Activated CD4-positive, CD25-positive, alpha-beta regulatory T cell treated with anti-CD3 and anti-CD28 coated beads, Interleukin-2, amount 50 U/mL, for 16 hours (primary cell): ENCODE data around the gene CDX1.

Experiments used
- DNase-seq: peaks from one replicate; pipeline ENCODE4 v3.0.0-alpha.2; 2020; ENCODE audit warnings: low read depth, low spot score

CDX1 gene

GRCh38 chr5:150166650-150167511 is at the start of gene CDX1:
TSS of gene CDX1 (plus strand) at chr5:150166778. CDS start at chr5:150166877, 99 bp downstream.
- DNase-seq, result no peak

DNA sequence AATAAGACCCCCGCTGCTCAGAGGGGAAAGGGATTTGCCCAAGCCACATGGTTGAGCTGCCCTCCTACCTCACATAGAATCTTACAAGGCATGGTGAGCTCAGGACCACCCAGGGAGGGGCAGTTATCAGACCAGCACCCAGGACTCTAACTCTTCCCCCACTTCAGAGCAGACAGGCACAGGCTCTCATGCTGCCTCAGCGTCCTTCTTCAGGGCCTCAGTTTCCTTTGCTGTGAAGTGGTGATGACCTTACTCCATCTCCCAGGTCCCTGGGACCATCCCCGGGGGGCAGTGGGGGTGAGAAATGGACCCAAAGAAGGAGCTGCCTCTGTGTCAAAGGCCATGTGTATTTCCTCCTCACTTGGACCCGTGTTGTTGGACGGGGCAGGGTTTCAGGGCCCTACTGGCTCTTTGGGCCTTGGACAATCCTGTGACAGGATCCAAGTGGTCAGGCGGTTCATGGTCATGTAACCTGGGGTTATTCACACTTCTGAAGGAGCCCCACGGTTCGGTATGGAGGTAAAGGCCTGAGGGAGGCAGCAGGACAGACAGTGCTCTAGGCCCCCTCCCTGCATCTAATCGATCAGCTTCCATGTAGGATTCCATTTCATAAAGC is 48.5 kb upstream of the CDX1 start:
- no peak for DNase-seq

- no peak for DNase-seq
Observed at GRCh38 chr5:150118561-150119229, 47.9 kb upstream of the CDX1 start.

DNA sequence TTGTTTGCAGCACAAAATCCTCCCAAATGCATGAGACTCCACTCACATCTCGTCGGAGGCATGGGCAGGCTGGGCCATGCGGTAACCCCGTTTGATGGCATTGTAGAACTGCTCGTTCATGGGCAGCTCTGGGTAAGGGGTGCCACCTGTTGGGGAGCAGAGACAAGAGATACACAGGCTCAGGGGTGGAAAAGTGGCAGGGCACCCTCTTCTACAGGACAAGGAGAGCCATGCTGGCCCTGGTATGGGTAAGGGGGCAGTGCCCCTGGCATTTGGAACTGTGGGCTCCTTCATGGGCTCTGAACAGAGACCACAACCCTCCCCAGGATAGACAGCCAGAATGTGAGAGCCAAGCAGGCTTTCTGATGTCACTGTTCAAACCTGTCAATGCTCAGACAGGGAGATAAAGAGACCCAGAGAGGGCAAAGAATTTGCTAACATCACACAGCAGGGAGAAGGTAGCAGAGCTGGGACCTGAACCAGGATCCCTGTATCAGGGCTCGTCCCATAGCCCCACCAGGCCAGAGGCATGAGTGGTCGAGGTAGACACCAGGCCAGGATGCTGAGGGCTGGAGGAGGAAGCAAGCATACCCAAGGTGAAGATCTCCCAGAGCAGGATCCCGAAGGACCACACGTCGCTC is 47.0 kb upstream of the CDX1 start:
- no peak for DNase-seq

GRCh38 chr5:150120062-150120441 is 46.5 kb upstream of the CDX1 start:
- no peak for DNase-seq

GRCh38 chr5:150120617-150121447 is 45.7 kb upstream of the CDX1 start:
- no peak for DNase-seq

DNA sequence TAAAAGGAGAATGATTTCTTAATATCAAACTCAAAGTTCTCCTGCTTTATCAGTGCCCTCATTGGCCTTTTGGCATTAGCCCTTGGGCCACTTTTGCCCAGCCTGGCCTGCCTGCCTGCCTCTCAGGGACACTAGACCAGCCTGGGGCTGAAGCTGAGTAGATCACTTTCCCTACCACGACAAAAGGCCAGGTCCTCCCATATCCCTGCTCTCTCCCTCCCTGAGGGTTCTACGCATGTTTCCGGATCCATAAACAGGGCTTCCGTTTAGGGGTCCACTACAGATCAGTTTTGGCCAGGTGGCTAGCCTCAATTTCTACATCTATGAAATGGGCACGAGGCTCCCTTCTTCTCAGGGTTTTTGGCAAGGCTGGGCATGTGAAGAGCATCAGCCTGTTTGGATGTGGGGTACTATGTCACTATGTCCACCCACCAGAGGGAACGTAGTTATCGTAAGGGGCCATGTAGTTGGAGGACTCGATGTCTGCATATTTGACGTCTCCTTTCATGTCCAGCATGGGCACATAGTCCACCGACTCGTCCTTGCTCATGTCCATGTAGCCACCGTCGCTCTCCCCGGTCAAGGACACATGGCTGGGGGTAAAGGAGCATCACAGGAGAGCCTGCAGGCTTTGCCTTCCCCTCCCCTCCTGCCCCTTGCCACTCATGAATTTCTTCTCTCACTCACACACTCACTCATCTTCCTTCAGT is 45.0 kb upstream of the CDX1 start:
- DNase-seq, result no peak

DNA sequence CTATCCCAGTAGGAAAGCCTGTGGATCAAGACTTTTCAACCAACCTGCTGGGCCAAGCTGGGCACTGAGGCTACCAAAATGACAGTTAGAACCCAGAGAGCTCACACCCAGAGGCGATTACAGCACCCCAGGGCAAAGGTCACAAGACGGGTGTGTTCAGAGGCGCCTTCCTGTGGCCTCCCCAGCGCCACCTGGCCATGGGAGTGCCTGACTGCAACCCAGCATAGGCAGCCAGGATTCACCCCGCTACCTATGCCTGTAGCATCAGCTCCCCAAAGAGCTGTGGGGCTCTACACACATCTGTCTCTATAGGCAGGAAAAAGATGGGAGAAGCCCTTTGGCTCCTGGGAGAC is 44.4 kb upstream of the CDX1 start:
- no peak for DNase-seq

DNA sequence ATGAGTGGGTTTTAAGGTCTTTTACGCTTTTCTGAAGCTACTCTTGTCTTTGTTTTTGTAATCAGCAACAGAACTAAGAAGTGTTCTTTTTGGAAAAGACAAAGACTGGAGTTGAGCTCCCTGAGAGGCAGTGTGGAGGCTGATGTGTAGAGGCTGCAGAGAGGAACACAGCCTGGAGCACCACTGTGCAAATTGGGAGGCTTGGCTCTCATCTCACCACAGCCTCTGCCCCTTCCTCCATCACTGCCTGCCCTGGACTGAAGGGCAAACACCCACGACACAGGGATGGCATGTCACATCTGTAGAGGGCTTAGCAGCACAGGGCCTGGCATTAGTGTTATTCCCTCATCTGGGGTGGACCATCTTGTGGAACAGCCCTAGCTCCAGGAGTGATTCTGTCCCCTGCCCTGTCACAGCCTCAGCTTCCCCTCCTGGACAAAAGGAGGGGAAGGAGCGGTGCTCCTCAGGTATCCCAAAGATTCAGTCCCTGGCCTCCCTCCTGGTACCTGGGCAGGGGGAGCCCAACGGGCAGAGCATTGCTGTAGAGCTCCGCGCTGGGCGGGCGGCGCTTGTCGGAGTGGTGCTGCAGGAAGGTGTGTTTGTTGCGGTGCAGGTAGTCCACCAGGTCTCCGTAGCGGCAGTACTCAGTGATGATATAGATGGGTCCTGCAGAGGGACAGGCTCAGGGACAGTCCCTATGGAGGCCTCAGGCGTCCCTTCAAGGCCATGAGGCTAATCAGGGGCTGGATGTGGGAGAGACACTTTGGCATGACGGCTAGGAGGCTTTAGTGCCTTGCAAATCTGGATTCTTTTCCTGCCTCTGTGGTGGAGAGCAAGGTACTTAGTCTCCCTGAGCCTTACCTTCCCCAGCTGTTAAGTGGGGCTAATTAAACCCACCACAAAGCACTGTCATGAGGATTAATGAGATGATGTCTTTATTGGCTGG is 43.8 kb upstream of the CDX1 start:
- DNase-seq, result no peak

DNA sequence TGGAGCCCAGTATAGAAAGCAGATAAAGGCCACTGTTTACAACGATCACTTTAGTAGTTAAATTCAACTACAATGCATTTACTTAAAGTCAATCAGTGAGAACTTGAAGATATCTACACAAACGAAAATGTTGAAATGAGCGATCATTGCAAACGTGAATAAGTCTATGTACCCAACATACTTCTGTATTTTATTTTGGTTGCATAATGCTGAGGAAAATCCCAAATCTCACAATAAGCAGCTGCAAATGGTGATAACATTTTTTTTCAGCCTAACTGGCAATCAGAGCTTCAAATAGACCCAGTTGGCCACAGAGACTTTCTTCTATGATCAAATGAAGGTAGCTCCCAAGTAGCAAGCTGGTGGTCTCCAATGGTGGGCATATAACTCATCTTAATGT is 43.0 kb upstream of the CDX1 start:
- DNase-seq, result no peak

DNA sequence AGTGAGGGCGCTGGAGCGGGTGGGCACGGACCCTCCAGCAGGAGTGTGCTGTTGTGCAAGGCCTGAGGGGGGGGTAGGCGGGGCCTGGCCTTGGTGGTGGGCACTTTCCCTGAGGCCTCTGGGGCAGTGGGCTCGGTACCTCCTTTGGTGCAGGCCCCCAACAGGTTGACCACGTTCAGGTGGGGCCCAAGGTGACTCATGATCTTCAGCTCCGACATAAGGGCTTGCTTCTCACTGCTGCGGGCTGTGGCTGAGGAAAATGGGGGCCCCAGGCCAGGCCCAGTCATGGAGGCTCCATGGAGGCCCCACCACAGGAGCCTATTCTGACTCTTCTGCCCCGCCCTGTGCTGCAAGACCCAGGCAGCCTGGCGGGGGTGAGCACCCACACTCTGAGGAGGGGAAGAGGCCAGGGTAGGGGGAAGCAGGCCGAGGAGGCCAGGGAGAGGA is 42.4 kb upstream of the CDX1 start:
- DNase-seq, result no peak

DNA sequence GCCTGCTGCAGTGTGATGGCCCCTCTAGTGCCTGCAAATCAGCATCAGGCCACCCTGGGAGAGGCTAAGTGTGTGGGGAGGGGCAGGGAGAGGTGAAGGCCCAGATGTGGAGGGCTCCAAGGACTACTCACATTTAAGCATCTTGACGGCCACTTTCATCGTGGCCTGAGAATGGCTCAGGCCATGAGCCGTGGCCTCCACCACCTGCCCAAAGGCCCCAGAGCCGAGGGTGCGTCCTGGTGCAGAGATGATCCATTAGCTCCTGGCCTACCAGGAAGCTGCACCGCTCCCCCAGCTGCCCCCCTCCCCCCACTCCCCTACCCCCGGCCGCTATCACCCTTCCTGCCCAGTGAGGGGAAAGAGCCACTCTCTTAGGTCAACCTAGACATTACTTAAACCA is 42.0 kb upstream of the CDX1 start:
- DNase-seq, result no peak

- no peak for DNase-seq
Observed at GRCh38 chr5:150125334-150125733, 41.2 kb upstream of the CDX1 start.

- no peak for DNase-seq
Observed at GRCh38 chr5:150126199-150126920, 40.2 kb upstream of the CDX1 start.

DNA sequence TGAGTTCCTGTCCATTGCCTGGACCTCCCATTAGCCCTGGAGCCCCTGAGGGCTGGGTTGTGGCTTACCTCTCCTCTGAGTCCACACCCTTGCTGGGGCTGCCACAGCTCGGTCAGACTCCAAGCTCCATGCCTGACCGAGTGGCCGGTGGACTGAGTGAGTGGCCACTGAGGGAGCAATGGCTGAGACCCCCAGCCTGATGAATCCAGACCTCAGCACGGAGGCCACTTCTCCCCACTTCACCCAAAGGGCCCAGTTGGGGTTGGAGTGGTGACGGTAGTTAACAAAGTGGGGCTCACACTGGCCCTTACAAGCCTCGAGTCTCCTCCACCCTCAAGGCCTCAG is 39.7 kb upstream of the CDX1 start:
- no peak for DNase-seq

GRCh38 chr5:150129454-150129812 is 37.1 kb upstream of the CDX1 start:
- no peak for DNase-seq

DNA sequence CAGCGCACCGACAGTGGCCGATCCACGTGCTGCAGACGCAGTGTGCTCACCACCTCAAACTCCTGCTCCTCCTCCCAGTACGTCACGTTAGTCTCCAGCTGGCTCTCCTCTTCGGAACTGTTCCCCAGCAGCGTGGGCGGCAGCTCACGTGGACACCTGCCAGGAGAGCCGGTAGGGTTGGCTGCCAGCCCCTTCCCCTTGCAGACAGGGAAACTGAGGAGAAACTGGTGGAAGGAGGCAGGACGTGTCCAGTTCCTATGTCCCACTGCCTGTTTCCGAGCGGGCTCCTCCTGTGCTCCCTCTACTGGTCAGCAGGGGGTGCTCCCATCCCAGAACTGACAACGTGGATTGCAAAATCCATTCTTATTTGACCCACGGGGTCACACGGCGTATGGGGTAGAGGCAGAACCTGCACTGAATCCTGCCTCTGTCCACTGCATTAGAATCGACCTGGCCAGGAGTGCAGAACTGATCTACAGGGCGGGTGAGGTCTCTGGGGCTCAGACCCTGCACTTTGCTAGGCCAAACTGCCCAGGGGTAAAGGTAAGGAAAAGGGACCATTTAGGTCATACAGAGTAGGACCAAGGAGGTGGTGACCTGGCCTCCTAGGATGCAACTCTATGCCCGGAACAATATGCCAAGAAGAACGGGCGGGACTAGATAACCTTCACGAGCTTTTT is 36.6 kb upstream of the CDX1 start:
- no peak for DNase-seq

DNA sequence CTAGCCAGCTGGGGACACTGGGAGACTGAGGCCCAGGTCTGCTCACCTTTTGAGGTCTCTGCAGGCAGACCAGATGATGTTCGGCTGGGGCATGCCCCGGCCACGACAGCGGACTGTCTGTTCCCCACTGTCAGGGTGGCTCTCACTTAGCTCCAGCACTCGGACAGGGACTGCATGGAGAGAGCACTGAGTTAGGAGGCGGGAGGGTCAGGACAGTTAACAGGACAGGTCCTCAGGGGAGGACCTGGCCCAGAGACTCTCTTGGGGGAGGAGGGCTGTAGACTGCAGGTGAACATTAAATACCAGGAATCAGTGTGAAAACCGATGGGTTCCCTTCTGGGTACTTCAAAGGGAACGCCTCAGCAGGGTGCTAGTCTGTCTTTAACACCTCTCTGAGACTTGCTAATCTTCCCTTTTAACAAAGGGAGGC is 36.1 kb upstream of the CDX1 start:
- no peak for DNase-seq

GRCh38 chr5:150131461-150131860 is 35.1 kb upstream of the CDX1 start:
- no peak for DNase-seq
